Lung (tissue), 12 donors: ENCODE measurements around the gene KLHL29. TPM values are rescaled to one million over a fixed set of nuclear protein-coding genes. Genes with fewer than 3 reads are reported as not detected.

Experiments used
- ATAC-seq: fragments of 200-7000 bp; cut with Tn5 transposase; one replicate; pipeline ENCODE4 v1.9.1; 2020; ENCODE audit warnings: moderate number of reproducible peaks; ENCODE audit not compliant: insufficient read depth, low FRiP score
- DNase-seq, 3 donors: peaks; one replicate each; pipeline ENCODE4 v3.0.0-alpha.2; 2013 to 2017
- H3K27ac ChIP-seq, 2 donors: one replicate each; pipeline ENCODE4 v1.5.1; 2013; ENCODE audit warnings: mild to moderate bottlenecking in 2 of 2, moderate library complexity in 2 of 2, control low read depth in 1 of 2, inconsistent platforms in 1 of 2, low read depth in 1 of 2, low read length in 1 of 2
- H3K27me3 ChIP-seq, 3 donors: one replicate each; pipeline ENCODE4 v1.5.1; 2013; ENCODE audit warnings: low read length in 2 of 3; ENCODE audit not compliant: control insufficient read depth in 3 of 3, insufficient read depth in 3 of 3
- H3K36me3 ChIP-seq, 4 donors: one replicate each; pipeline ENCODE4 v1.5.1; 2013; ENCODE audit warnings: low read length in 4 of 4, mild to moderate bottlenecking in 1 of 4, moderate library complexity in 1 of 4; ENCODE audit not compliant: control insufficient read depth in 4 of 4, insufficient read depth in 4 of 4
- H3K4me1 ChIP-seq, 5 donors: one replicate each; pipeline ENCODE4 v1.5.1; 2013; ENCODE audit warnings: low read length in 5 of 5, mild to moderate bottlenecking in 2 of 5, moderate library complexity in 1 of 5; ENCODE audit not compliant: control insufficient read depth in 5 of 5, insufficient read depth in 5 of 5
- H3K4me3 ChIP-seq: one replicate; pipeline ENCODE4 v1.5.1; 2013; ENCODE audit warnings: mild to moderate bottlenecking, control low read depth, moderate library complexity
- H3K9ac ChIP-seq, 2 donors: one replicate each; pipeline ENCODE4 v1.5.1; 2013; ENCODE audit warnings: low read length in 2 of 2, control low read depth in 1 of 2; ENCODE audit not compliant: insufficient read depth in 1 of 2
- H3K9me3 ChIP-seq, 4 donors: one replicate each; pipeline ENCODE4 v1.5.1; 2013; ENCODE audit warnings: low read length in 3 of 4, mild to moderate bottlenecking in 1 of 4, moderate library complexity in 1 of 4; ENCODE audit not compliant: control insufficient read depth in 4 of 4, insufficient read depth in 3 of 4
- CTCF ChIP-seq: IDR thresholded peaks from 2 replicates; pipeline ENCODE4 v1.5.1; 2012; ENCODE audit warnings: mild to moderate bottlenecking; ENCODE audit errors: control extremely low read depth, extremely low read depth
- WGBS, 2 donors: extraction: QIAGEN DNeasy Blood & Tissue Kit; methylation state at CpG; one replicate each; pipeline ENCODE4 v1.1.7; 2013; 5-methylcytosine and 5-hydroxymethylcytosine counted together
- polyA plus RNA-seq, 2 donors: library from polyadenylated mRNA; stranded (reverse); fragments of 200-250 nt; gene quantifications; one replicate each; pipeline ENCODE4 v1.2.1, GENCODE V29; 2013
- total RNA-seq, 2 donors: library from RNA; depleted of rRNA in 1 of 2; stranded (reverse); fragments of >200 nt in 1 of 2; gene quantifications; one replicate each; pipeline ENCODE4 v1.2.1, GENCODE V29; 2014 to 2021
- donor health status: control.
- donor health status: control.
- donor health status: Bipolar disorder and iron deficiency.
- donor health status: healthy.
- donor health status: DM: yes; HTN: yes; CAD: no.

Gene KLHL29
- total and polyA plus RNA-seq, 4 donors, result 2.7 to 16.2 (median 3.5) TPM

- DNase-seq (no peak), ATAC-seq (no peak)
- Histone ChIP-seq H3K9ac (no peak overlapping the region), H3K4me1 (no peaks in the 10 kb centered on the region), H3K27me3 (no peaks in the 10 kb centered on the region), H3K9me3 (no peaks in the 10 kb centered on the region), H3K27ac (no peak overlapping the region), H3K4me3 (no peak overlapping the region), H3K36me3 (no peaks in the 10 kb centered on the region)
- WGBS, 2 donors, result 88 to 89% methylated on average over 5 of the region's 5 CpGs
- TF ChIP-seq CTCF, result no peak
These were observed 194.7 kb downstream of the KLHL29 start for GRCh38 chr2:23579674-23580073.

GRCh38 chr2:23583467-23583866, 198.5 kb downstream of the KLHL29 start:
- Histone ChIP-seq H3K27ac (no peak overlapping the region), H3K4me1 (peaks cover 0 to 7% (median 0%) of the 10 kb centered on the region in 5 donors), H3K27me3 (no peaks in the 10 kb centered on the region), H3K4me3 (no peak overlapping the region), H3K9ac (no peak overlapping the region), H3K36me3 (no peaks in the 10 kb centered on the region), H3K9me3 (no peaks in the 10 kb centered on the region)
- no peak for ATAC-seq
- DNase-seq, result no peak
- WGBS, 2 donors, result 92 to 96% methylated on average over 8 of the region's 8 CpGs
- no peak for TF ChIP-seq CTCF

DNA sequence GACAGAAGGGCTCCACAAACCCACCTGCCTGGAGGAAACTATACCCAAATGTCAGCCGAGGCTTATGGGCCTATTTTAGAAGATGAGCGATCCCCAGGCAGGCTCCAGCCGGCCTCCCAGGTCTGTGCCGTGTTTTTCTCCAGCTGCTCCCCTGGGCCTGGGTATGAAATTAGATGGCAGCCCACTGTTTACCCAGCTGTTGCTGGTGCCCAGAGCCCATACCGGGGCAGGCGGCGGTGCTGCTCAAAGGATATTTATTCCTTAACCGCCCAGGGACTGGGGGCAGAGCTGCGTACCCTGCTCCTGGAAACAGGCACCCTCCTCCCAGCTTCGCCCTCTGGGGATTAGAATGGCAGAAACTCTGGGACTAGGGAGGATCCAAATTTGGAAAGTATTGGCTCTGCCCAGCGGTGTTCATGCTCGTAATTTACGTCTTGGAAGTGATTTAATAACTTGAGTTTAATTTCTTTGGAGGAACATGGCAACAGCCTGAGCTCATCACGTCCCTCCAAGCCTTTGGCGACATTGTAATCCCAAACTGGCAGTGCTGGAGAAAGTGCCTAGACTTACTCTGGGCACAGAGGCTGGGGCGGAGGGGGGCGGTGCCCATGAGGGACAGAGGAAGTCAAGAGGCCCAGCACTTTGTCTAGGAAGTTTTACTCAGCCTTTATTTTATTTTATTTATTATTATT, 199.2 kb downstream of the KLHL29 start:
- H3K9me3 ChIP-seq, result no peaks in the 10 kb centered on the region
- TF ChIP-seq CTCF, result no peak
- H3K27ac ChIP-seq, result no peak overlapping the region
- 94 to 95% methylated on average over 17 of the region's 17 CpGs for WGBS, 2 donors
- ATAC-seq (no peak), DNase-seq (no peak)
- peaks cover 0 to 7% (median 0%) of the 10 kb centered on the region in 5 donors for H3K4me1 ChIP-seq
- no peak overlapping the region for H3K9ac ChIP-seq
- H3K4me3 ChIP-seq, result no peak overlapping the region
- H3K27me3 ChIP-seq, result no peaks in the 10 kb centered on the region
- no peaks in the 10 kb centered on the region for H3K36me3 ChIP-seq
